Epidermal melanocyte (primary cell): Measurements from ENCODE around the gene GALNT7.

Experiments used
- DNase-seq: peaks from one replicate; pipeline ENCODE4 v3.0.0; 2011; ENCODE audit warnings: low spot score; ENCODE audit not compliant: insufficient read length

GALNT7 gene

DNA sequence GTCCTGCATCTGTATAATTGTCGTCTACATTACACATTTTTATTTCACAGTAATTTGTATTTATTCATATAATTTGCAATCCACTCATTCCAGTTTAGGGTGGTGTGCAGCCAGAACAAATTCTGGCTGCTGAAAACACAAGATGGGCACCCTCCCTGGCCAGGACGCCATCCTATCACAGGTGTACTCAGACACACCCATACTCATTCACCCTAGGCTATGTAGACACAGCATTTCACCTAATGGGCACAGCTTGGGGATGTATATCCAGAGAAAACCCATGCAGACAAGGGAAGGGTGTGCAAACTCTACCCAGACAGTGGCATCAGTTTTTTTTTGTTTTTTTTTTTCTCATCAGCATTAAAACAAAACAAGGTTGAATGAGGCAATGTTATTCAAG is 92.4 kb downstream of the GALNT7 start:
- no peak for DNase-seq

DNA sequence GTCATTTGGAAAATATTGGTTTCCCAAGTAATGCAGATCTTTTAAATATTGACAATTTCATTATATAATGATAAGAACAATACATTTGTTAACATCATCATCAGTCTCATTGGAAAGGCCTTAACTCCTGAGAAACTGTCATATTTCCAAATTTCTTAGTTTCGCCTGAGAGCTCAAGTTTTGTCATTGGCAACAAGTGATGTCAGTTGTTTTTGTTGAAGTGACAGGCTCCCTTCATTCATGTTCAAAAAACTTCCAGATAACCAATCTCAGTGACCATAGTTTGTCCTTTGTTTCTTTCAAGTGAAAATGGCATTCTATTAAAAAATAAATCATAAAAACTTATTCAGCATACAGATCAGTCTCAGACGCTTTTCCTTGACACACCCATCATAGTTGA is 93.8 kb downstream of the GALNT7 start:
- DNase-seq = no peak

DNA sequence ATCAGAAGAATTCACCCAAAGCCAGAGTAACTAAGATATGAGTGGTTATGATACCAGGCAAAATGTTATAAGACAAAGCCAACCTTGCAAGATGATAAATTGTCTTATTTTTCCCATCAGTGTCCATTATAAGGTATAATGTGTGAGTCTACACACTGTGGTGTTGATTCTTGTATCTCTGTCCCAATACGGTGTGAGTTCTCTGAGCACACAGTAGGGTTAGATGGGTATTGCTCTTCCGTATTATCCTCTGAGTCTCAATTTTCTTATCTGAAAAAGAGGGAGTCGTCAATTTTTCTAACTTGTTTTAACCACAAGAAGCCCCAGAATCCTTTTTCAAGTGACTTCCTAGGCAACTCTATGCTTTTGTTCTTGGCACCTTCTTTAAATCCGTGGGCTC is 95.6 kb downstream of the GALNT7 start:
- no peak for DNase-seq

GRCh38 chr4:173264684-173265185 is 96.1 kb downstream of the GALNT7 start:
- DNase-seq = peak; percentile 30

- DNase-seq = no peak
These were observed 97.1 kb downstream of the GALNT7 start for GRCh38 chr4:173265751-173266150.

DNA sequence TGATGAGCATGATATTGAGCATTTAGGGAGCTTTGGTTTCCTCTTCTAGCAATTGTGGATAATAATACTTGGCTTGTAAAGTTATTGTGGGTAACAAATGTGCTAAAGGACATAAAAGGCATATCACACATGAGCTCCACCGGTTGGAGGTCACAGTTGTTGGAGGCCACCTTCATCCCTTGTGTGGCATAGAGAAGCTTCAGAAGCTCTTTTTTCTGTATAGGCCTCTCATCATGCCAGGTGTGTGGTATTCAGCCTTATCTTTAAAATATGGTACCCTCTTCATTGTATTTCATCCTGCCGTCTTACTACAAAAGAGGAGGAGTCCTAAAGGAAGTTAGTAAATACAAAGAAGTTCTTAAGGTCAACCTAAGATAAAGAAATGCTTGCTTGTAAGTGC is 99.1 kb downstream of the GALNT7 start:
- DNase-seq = no peak

DNA sequence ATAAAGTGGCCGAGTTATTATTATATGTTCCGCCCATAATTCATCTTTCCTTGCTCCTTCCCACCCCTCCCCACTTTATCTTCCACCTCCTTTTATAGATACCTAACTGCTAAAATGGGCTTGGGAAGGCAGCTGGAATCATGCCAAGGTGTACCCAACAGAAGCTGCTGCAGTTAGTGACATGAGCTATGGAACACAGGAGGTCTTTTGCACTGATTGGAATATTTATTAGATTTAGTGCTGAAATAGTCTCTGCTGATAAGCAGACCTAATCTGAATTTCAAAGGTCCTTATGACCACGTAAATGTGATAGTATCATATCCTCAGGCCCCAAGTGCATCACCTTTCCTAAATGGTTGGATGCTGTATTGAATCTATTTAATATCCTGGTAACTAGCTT is 100.7 kb downstream of the GALNT7 start:
- no peak for DNase-seq

- no peak for DNase-seq
These were observed 101.9 kb downstream of the GALNT7 start for GRCh38 chr4:173270312-173271027.

- DNase-seq = no peak
These were observed 103.7 kb downstream of the GALNT7 start for GRCh38 chr4:173272314-173272713.

GRCh38 chr4:173272996-173273395 is 104.4 kb downstream of the GALNT7 start:
- no peak for DNase-seq

- no peak for DNase-seq
These were observed 105.3 kb downstream of the GALNT7 start for GRCh38 chr4:173273941-173274340.

DNA sequence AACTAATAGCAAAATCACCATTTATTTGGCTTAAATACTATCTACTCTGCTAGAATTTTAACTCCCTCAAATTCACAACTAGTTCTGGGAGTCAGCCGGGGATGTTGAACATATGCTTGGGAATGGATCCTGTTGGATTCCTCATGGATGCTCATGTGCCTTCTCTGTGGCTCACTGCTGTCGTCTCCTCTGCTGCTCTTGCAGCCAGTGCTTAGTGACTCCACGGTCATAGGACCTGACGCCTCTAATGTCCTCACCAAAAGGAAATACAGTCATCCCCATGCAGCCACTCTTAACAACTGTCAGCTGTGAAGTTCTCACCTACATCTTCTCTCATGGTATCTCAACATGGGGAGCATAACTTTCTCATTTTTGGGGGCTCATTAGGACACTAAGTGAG is 106.1 kb downstream of the GALNT7 start:
- no peak for DNase-seq

DNA sequence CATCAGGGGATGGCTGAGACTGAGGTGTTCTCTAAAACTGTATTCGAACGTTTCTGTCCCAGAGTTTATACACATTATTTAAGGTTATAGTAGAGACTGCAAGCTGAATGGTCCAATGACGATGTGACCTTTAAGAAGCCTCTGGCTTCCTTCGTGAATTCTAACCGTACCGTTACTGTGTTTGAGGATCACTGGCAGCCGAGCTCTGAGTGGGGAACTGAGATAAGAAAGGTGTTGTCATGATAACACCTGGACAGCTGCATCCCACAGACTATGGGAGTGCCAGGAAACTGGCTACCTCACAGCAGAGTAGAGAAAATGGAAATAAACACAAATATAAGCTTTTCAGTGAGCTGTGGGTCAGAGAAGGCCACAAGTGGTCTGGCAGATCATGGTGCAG is 106.5 kb downstream of the GALNT7 start:
- DNase-seq = no peak

GRCh38 chr4:173277340-173277739 is 108.7 kb downstream of the GALNT7 start:
- DNase-seq = no peak

- DNase-seq = no peak
These were observed 112.4 kb downstream of the GALNT7 start for GRCh38 chr4:173280998-173281397.

DNA sequence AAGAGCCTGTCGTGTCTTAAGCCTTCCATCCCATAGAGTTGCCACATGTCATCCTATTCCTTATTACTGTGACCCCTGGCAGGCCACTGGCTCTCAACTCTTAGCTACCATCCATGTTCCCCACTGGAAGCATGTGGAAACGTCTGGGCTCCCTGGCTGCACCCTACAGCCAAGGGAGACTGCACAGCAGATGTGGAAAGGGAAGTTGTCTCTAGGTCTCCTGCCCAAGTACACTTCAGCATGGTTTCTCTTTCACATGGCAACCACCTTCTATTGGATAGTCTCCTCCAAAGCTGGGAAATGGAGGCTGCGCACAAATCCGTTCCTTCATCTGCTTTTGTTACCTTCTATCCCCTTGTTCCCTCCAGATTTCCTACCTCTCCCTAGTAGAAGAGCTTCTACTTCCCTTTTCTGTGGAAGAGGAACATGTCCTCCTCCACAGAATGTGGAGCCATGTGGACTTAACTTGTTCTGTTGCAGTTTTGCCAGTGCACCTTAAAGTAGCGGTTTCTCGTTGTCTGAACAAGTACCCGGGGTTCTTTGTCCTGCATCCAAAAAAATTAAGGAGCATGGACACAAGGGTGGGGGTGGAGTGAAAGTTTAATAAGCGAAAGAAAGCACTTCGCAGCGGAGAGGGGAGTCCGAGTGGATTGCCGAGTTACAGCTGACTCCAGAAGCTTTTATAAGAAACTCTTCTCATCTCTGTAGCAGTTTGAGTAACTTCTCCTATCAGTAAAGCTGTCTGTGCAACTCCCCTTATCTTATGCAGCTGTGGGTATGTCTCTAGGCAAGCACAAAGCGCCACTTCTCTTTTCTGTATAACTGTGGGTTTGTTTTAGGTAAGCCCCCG is 113.0 kb downstream of the GALNT7 start:
- DNase-seq = no peak

DNA sequence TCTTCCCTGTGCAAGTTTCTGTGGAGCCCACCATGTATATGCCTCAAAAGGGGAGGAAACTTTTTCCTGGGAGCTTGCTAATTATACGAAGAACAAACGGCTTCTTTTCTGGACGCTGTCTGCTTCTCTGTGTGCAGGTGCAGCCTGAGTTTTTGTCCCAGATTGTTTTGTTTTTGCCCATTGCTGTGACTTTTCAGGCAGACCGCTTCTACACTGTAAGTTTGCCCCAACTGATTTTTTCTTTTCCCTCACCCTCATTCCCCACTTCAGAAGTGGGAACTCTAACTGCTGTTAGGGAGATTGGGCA is 113.6 kb downstream of the GALNT7 start:
- no peak for DNase-seq

DNA sequence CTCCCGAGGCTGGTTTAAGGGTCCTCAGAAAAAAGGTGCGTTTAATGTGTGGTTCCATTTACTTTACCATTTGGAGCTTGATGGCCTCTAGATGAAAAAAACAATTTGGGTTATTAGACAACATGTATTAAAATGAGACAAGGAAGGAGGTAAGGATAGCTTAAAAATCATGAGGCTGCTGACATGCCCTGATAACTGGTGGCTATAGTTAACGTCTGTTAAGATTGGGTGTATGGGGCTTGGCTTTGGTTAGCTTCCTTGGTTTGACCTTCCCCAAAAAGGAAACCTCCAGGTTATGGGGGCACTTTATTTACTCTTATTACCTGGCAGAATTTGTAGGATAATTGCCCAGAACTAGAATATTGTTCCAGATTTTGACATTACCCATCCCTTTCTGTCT is 114.0 kb downstream of the GALNT7 start:
- DNase-seq = no peak

- no peak for DNase-seq
These were observed 115.9 kb downstream of the GALNT7 start for GRCh38 chr4:173284463-173284862.

- DNase-seq = no peak
These were observed 118.9 kb downstream of the GALNT7 start for GRCh38 chr4:173287486-173287885.

GRCh38 chr4:173288296-173288695 is 119.7 kb downstream of the GALNT7 start:
- no peak for DNase-seq

- no peak for DNase-seq
These were observed 120.2 kb downstream of the GALNT7 start for GRCh38 chr4:173288698-173289352.
